Measurements from ENCODE around the gene DEFB126. TPM values are rescaled to one million over a fixed set of nuclear protein-coding genes. Genes with fewer than 3 reads are reported as not detected.
"Not testable (repeated sequence)": the region's sequence is repeated elsewhere in the genome, so short reads cannot be mapped to it uniquely, and the experiment has no call there.

The DEFB126 gene
- not detected for polyA plus RNA-seq

- Histone ChIP-seq H3K27ac (ENCODE audit: low read depth in 2 of 2, low read length in 1 of 2) (no peak within 1 kb of the TSS), H3K4me1 (ENCODE audit: control insufficient read depth in 2 of 2, insufficient read depth in 2 of 2, low read length in 1 of 2) (no peaks in the 10 kb centered on the region), H3K36me3 (ENCODE audit: control insufficient read depth in 2 of 2, insufficient read depth in 2 of 2, low read length in 1 of 2) (no peaks in the 10 kb centered on the region), H3K4me3 (ENCODE audit: low read depth in 1 of 2, low read length in 2 of 2) (no peak within 1 kb of the TSS), H3K9me3 (ENCODE audit: control insufficient read depth in 2 of 2, insufficient read depth in 1 of 2, low read depth in 1 of 2, low read length in 1 of 2) (no peaks in the 10 kb centered on the region), H3K27me3 (ENCODE audit: control insufficient read depth in 1 of 2, insufficient read depth in 2 of 2, low read length in 2 of 2) (peaks cover 0 to 6% of the 10 kb centered on the region in 2 donors)
- 34 to 41% methylated on average over 1 of the region's 1 CpG for WGBS, 2 donors
Observed at GRCh38 chr20:142290-142689, at the start of gene DEFB126. DEFB126 (plus strand) TSS chr20:142590; CDS start chr20:142629, 39 bp downstream.

GRCh38 chr20:93641-94040 is 48.7 kb upstream of the DEFB126 start:
- Histone ChIP-seq H3K36me3 (ENCODE audit: control insufficient read depth in 2 of 2, insufficient read depth in 2 of 2, low read length in 1 of 2) (peaks cover 0 to 2% of the 10 kb centered on the region in 2 donors), H3K9me3 (ENCODE audit: control insufficient read depth in 2 of 2, insufficient read depth in 1 of 2, low read depth in 1 of 2, low read length in 1 of 2) (peaks cover 0 to 2% of the 10 kb centered on the region in 2 donors), H3K27ac (ENCODE audit: low read depth in 2 of 2, low read length in 1 of 2) (no peak overlapping the region), H3K27me3 (ENCODE audit: control insufficient read depth in 1 of 2, insufficient read depth in 2 of 2, low read length in 2 of 2) (no peaks in the 10 kb centered on the region), H3K4me1 (ENCODE audit: control insufficient read depth in 2 of 2, insufficient read depth in 2 of 2, low read length in 1 of 2) (peaks cover 0 to 2% of the 10 kb centered on the region in 2 donors), H3K4me3 (ENCODE audit: low read depth in 1 of 2, low read length in 2 of 2) (no peak overlapping the region)

- 79 to 82% methylated on average over 4 of the region's 4 CpGs for WGBS, 2 donors
- peaks cover 0 to 2% of the 10 kb centered on the region in 2 donors for H3K4me1 ChIP-seq (ENCODE audit: control insufficient read depth in 2 of 2, insufficient read depth in 2 of 2, low read length in 1 of 2)
- no peak overlapping the region for H3K4me3 ChIP-seq (ENCODE audit: low read depth in 1 of 2, low read length in 2 of 2)
- no peak overlapping the region for H3K27ac ChIP-seq (ENCODE audit: low read depth in 2 of 2, low read length in 1 of 2)
- H3K36me3 ChIP-seq (ENCODE audit: control insufficient read depth in 2 of 2, insufficient read depth in 2 of 2, low read length in 1 of 2) = peaks cover 0 to 2% of the 10 kb centered on the region in 2 donors
- peaks cover 0 to 2% of the 10 kb centered on the region in 2 donors for H3K9me3 ChIP-seq (ENCODE audit: control insufficient read depth in 2 of 2, insufficient read depth in 1 of 2, low read depth in 1 of 2, low read length in 1 of 2)
- no peaks in the 10 kb centered on the region for H3K27me3 ChIP-seq (ENCODE audit: control insufficient read depth in 1 of 2, insufficient read depth in 2 of 2, low read length in 2 of 2)
Observed at GRCh38 chr20:95215-95614, 47.2 kb upstream of the DEFB126 start.

- H3K4me3 ChIP-seq (ENCODE audit: low read depth in 1 of 2, low read length in 2 of 2); H3K36me3 ChIP-seq (ENCODE audit: control insufficient read depth in 2 of 2, insufficient read depth in 2 of 2, low read length in 1 of 2); H3K27me3 ChIP-seq (ENCODE audit: control insufficient read depth in 1 of 2, insufficient read depth in 2 of 2, low read length in 2 of 2); H3K27ac ChIP-seq (ENCODE audit: low read depth in 2 of 2, low read length in 1 of 2); H3K9me3 ChIP-seq (ENCODE audit: control insufficient read depth in 2 of 2, insufficient read depth in 1 of 2, low read depth in 1 of 2, low read length in 1 of 2); H3K4me1 ChIP-seq (ENCODE audit: control insufficient read depth in 2 of 2, insufficient read depth in 2 of 2, low read length in 1 of 2): not testable (repeated sequence)
- 75 to 79% methylated on average over 5 of the region's 5 CpGs for WGBS, 2 donors
Observed at GRCh38 chr20:97691-98090, 44.7 kb upstream of the DEFB126 start.

GRCh38 chr20:101975-102374 is 40.4 kb upstream of the DEFB126 start:
- no peaks in the 10 kb centered on the region for H3K4me1 ChIP-seq (ENCODE audit: control insufficient read depth in 2 of 2, insufficient read depth in 2 of 2, low read length in 1 of 2)
- peaks cover 0 to under 1% of the 10 kb centered on the region in 2 donors for H3K36me3 ChIP-seq (ENCODE audit: control insufficient read depth in 2 of 2, insufficient read depth in 2 of 2, low read length in 1 of 2)
- no peaks in the 10 kb centered on the region for H3K27me3 ChIP-seq (ENCODE audit: control insufficient read depth in 1 of 2, insufficient read depth in 2 of 2, low read length in 2 of 2)
- H3K27ac ChIP-seq (ENCODE audit: low read depth in 2 of 2, low read length in 1 of 2) = no peak overlapping the region
- no peaks in the 10 kb centered on the region for H3K9me3 ChIP-seq (ENCODE audit: control insufficient read depth in 2 of 2, insufficient read depth in 1 of 2, low read depth in 1 of 2, low read length in 1 of 2)
- no peak overlapping the region for H3K4me3 ChIP-seq (ENCODE audit: low read depth in 1 of 2, low read length in 2 of 2)

- 82 to 84% methylated on average over 5 of the region's 5 CpGs for WGBS, 2 donors
Observed at GRCh38 chr20:103456-103855, 38.9 kb upstream of the DEFB126 start.

GRCh38 chr20:112396-112795 is 30.0 kb upstream of the DEFB126 start:
- H3K36me3 ChIP-seq (ENCODE audit: control insufficient read depth in 2 of 2, insufficient read depth in 2 of 2, low read length in 1 of 2) = no peaks in the 10 kb centered on the region
- peaks cover 0 to 3% of the 10 kb centered on the region in 2 donors for H3K9me3 ChIP-seq (ENCODE audit: control insufficient read depth in 2 of 2, insufficient read depth in 1 of 2, low read depth in 1 of 2, low read length in 1 of 2)
- no peaks in the 10 kb centered on the region for H3K4me1 ChIP-seq (ENCODE audit: control insufficient read depth in 2 of 2, insufficient read depth in 2 of 2, low read length in 1 of 2)
- H3K4me3 ChIP-seq (ENCODE audit: low read depth in 1 of 2, low read length in 2 of 2) = no peak overlapping the region
- no peak overlapping the region for H3K27ac ChIP-seq (ENCODE audit: low read depth in 2 of 2, low read length in 1 of 2)
- H3K27me3 ChIP-seq (ENCODE audit: control insufficient read depth in 1 of 2, insufficient read depth in 2 of 2, low read length in 2 of 2) = no peaks in the 10 kb centered on the region

More at GRCh38 chr20:103456-103855, 38.9 kb upstream of the DEFB126 start:
- Histone ChIP-seq H3K9me3 (ENCODE audit: control insufficient read depth in 2 of 2, insufficient read depth in 1 of 2, low read depth in 1 of 2, low read length in 1 of 2) (no peaks in the 10 kb centered on the region), H3K27ac (ENCODE audit: low read depth in 2 of 2, low read length in 1 of 2) (no peak overlapping the region), H3K36me3 (ENCODE audit: control insufficient read depth in 2 of 2, insufficient read depth in 2 of 2, low read length in 1 of 2) (no peaks in the 10 kb centered on the region), H3K4me1 (ENCODE audit: control insufficient read depth in 2 of 2, insufficient read depth in 2 of 2, low read length in 1 of 2) (no peaks in the 10 kb centered on the region), H3K4me3 (ENCODE audit: low read depth in 1 of 2, low read length in 2 of 2) (no peak overlapping the region), H3K27me3 (ENCODE audit: control insufficient read depth in 1 of 2, insufficient read depth in 2 of 2, low read length in 2 of 2) (no peaks in the 10 kb centered on the region)

GRCh38 chr20:117518-117917 is 24.9 kb upstream of the DEFB126 start:
- H3K4me3 ChIP-seq (ENCODE audit: low read depth in 1 of 2, low read length in 2 of 2) = no peak overlapping the region
- H3K4me1 ChIP-seq (ENCODE audit: control insufficient read depth in 2 of 2, insufficient read depth in 2 of 2, low read length in 1 of 2) = no peaks in the 10 kb centered on the region
- no peak overlapping the region for H3K27ac ChIP-seq (ENCODE audit: low read depth in 2 of 2, low read length in 1 of 2)
- H3K27me3 ChIP-seq (ENCODE audit: control insufficient read depth in 1 of 2, insufficient read depth in 2 of 2, low read length in 2 of 2) = no peaks in the 10 kb centered on the region
- H3K9me3 ChIP-seq (ENCODE audit: control insufficient read depth in 2 of 2, insufficient read depth in 1 of 2, low read depth in 1 of 2, low read length in 1 of 2) = peaks cover 0 to 3% of the 10 kb centered on the region in 2 donors
- no peaks in the 10 kb centered on the region for H3K36me3 ChIP-seq (ENCODE audit: control insufficient read depth in 2 of 2, insufficient read depth in 2 of 2, low read length in 1 of 2)

GRCh38 chr20:129786-130323 is 12.5 kb upstream of the DEFB126 start:
- H3K27ac ChIP-seq (ENCODE audit: low read depth in 2 of 2, low read length in 1 of 2); H3K36me3 ChIP-seq (ENCODE audit: control insufficient read depth in 2 of 2, insufficient read depth in 2 of 2, low read length in 1 of 2); H3K27me3 ChIP-seq (ENCODE audit: control insufficient read depth in 1 of 2, insufficient read depth in 2 of 2, low read length in 2 of 2); H3K4me3 ChIP-seq (ENCODE audit: low read depth in 1 of 2, low read length in 2 of 2); H3K4me1 ChIP-seq (ENCODE audit: control insufficient read depth in 2 of 2, insufficient read depth in 2 of 2, low read length in 1 of 2); H3K9me3 ChIP-seq (ENCODE audit: control insufficient read depth in 2 of 2, insufficient read depth in 1 of 2, low read depth in 1 of 2, low read length in 1 of 2): not testable (repeated sequence)
- WGBS, 2 donors = 76 to 88% methylated on average over 23 to 26 of the region's 28 CpGs

- H3K27me3 ChIP-seq (ENCODE audit: control insufficient read depth in 1 of 2, insufficient read depth in 2 of 2, low read length in 2 of 2) = peaks cover 0 to 2% of the 10 kb centered on the region in 2 donors
- no peaks in the 10 kb centered on the region for H3K36me3 ChIP-seq (ENCODE audit: control insufficient read depth in 2 of 2, insufficient read depth in 2 of 2, low read length in 1 of 2)
- H3K4me3 ChIP-seq (ENCODE audit: low read depth in 1 of 2, low read length in 2 of 2) = no peak overlapping the region
- 77 to 80% methylated on average over 11 of the region's 11 CpGs for WGBS, 2 donors
- H3K9me3 ChIP-seq (ENCODE audit: control insufficient read depth in 2 of 2, insufficient read depth in 1 of 2, low read depth in 1 of 2, low read length in 1 of 2) = no peaks in the 10 kb centered on the region
- H3K4me1 ChIP-seq (ENCODE audit: control insufficient read depth in 2 of 2, insufficient read depth in 2 of 2, low read length in 1 of 2) = no peaks in the 10 kb centered on the region
- no peak overlapping the region for H3K27ac ChIP-seq (ENCODE audit: low read depth in 2 of 2, low read length in 1 of 2)
Observed at GRCh38 chr20:137668-138490, 4.5 kb upstream of the DEFB126 start.
